GM23248 (cell line): Measurements from ENCODE around the gene ZBTB12. TPM values are rescaled to one million over a fixed set of nuclear protein-coding genes. Genes with fewer than 3 reads are reported as not detected.
A peak's percentile ranks its signal among the peaks of the same experiment; 100 is the strongest.

Source experiments
- DNase-seq: peaks from one replicate; pipeline ENCODE4 v3.0.0-alpha.2; 2015
- H2AFZ ChIP-seq: fragments of 200-600 bp; sonication (generic); 2 replicates; pipeline ENCODE4 v1.6.1; 2016; ENCODE audit warnings: antibody characterized with exemption
- H3F3A ChIP-seq: fragments of 200-600 bp; sonication (generic); 2 replicates; pipeline ENCODE4 v1.6.1; 2016; ENCODE audit warnings: mild to moderate bottlenecking, antibody characterized with exemption, mixed run types; ENCODE audit not compliant: insufficient read depth
- H3K27ac ChIP-seq: fragments of 200-600 bp; sonication (generic); 2 replicates; pipeline ENCODE4 v1.5.1; 2016; ENCODE audit warnings: mild to moderate bottlenecking
- H3K27me3 ChIP-seq: fragments of 200-600 bp; sonication (generic); replicated peaks from 2 replicates; pipeline ENCODE4 v1.6.1; 2016; ENCODE audit warnings: mild to moderate bottlenecking; ENCODE audit not compliant: insufficient read depth
- H3K36me3 ChIP-seq: fragments of 200-600 bp; sonication (generic); 2 replicates; pipeline ENCODE4 v1.6.1; 2016; ENCODE audit warnings: low read depth, mild to moderate bottlenecking
- H3K4me1 ChIP-seq: fragments of 200-600 bp; sonication (generic); 2 replicates; pipeline ENCODE4 v1.6.1; 2016; ENCODE audit warnings: mild to moderate bottlenecking; ENCODE audit not compliant: insufficient read depth
- H3K4me2 ChIP-seq: fragments of 200-600 bp; sonication (generic); one replicate; pipeline ENCODE4 v1.6.1; 2016; ENCODE audit warnings: mild to moderate bottlenecking; ENCODE audit not compliant: unreplicated experiment
- H3K4me3 ChIP-seq: fragments of 200-600 bp; sonication (generic); 2 replicates; pipeline ENCODE4 v1.5.1; 2016; ENCODE audit warnings: mild to moderate bottlenecking
- H3K79me2 ChIP-seq: fragments of 200-600 bp; sonication (generic); 2 replicates; pipeline ENCODE4 v1.6.1; 2016; ENCODE audit warnings: mild to moderate bottlenecking; ENCODE audit not compliant: insufficient read depth
- H3K9ac ChIP-seq: fragments of 200-600 bp; sonication (generic); 2 replicates; pipeline ENCODE4 v1.6.1; 2016; ENCODE audit warnings: mild to moderate bottlenecking
- H3K9me2 ChIP-seq: fragments of 200-600 bp; sonication (generic); 2 replicates; pipeline ENCODE4 v1.6.1; 2016; ENCODE audit warnings: mixed run types, mild to moderate bottlenecking, moderate library complexity; ENCODE audit not compliant: insufficient read depth
- H3K9me3 ChIP-seq: fragments of 200-600 bp; sonication (generic); one replicate; pipeline ENCODE4 v1.6.1; 2017; ENCODE audit warnings: low read depth
- H4K20me1 ChIP-seq: fragments of 200-600 bp; sonication (generic); 2 replicates; pipeline ENCODE4 v1.6.0; 2016; ENCODE audit not compliant: insufficient read depth
- EZH2 ChIP-seq: fragments of 200-600 bp; sonication (generic); IDR thresholded peaks from 2 replicates; pipeline ENCODE4 v1.6.1; 2018; ENCODE audit warnings: antibody characterized with exemption, mild to moderate bottlenecking; ENCODE audit not compliant: insufficient read depth, poor library complexity, severe bottlenecking
- EZH2phosphoT487 ChIP-seq: fragments of 200-600 bp; sonication (generic); IDR thresholded peaks from 2 replicates; pipeline ENCODE4 v1.6.1; 2018; ENCODE audit warnings: antibody characterized with exemption, moderate library complexity, mild to moderate bottlenecking, low read depth; ENCODE audit not compliant: insufficient read depth
- whole genome bisulfite sequencing, 2 experiments: methylation state at CpG; one replicate each; pipeline ENCODE4 v1.1.6; 2015 to 2017; ENCODE audit warnings: low lambda C conversion rate in 2 of 2, low coverage in 1 of 2; ENCODE audit errors: missing lambda C conversion rate in 2 of 2; 5-methylcytosine and 5-hydroxymethylcytosine counted together
- in situ Hi-C: fragments of 300-500 bp; cut with MboI; formaldehyde crosslinking; loops from 2 replicates; pipeline ENCODE4 v1.15.0; 2020
- polyA plus RNA-seq: library from polyadenylated mRNA; unstranded; fragments of >200 nt; fragmentation: Nextera tagmentation; extraction: Ambion mirVana; gene quantifications from 2 replicates; pipeline ENCODE4 v1.2.1, GENCODE V29; 2016
- total RNA-seq: library from RNA; depleted of rRNA; stranded (reverse); fragments of >200 nt; shearing (Covaris generic); gene quantifications from 2 replicates; pipeline ENCODE4 v1.2.3, GENCODE V29; 2014

Gene ZBTB12
- total and polyA plus RNA-seq, 2 experiments from 2014 or later, result 6.1 TPM; not detected in 1

DNA sequence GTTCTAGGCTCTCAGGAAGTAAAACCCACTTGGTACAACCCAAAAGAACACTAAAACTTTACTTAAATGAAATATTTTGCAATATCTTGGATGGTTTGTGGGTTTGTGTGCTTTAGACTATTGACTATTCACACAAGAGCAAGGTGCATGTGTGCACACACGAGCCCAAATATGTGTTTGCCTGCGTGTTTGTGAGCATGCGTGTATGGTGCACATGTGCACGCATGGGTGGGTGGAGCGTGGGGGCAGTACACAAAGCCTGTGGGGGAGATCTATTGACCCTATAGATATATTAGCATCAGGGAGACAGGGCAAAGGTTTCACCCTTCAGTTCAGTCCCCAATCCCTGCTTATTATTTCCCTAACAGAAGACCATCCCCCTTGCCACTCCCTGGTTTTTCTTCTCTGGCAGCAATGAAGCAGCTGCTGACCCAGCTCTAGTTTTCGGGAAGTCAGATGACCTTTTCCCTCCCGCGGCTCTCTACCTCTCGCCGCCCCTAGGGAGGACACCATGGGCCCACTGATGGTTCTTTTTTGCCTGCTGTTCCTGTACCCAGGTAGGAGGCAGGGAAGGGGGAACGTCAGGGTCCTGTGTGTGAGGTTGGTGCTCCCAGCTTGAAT, 25.5 kb upstream of the ZBTB12 start, which contains the start of gene C2:
C2 (plus strand) TSS at position 476 of the 621 bp plus-strand sequence; CDS start at position 512, 36 bp downstream.
- 34 to 45% methylated on average over 11 of the region's 11 CpGs for WGBS, 2 experiments
- no peaks in the 10 kb centered on the region for H4K20me1 ChIP-seq
- H2AFZ ChIP-seq, result peak within 1 kb of the TSS; percentile 82
- H3K9me2 ChIP-seq, result no peaks in the 10 kb centered on the region
- TF ChIP-seq EZH2 (no peak), EZH2phosphoT487 (no peak)
- no peak within 1 kb of the TSS for H3K4me2 ChIP-seq
- no peaks in the 10 kb centered on the region for H3K9me3 ChIP-seq
- no peaks in the 10 kb centered on the region for H3F3A ChIP-seq
- no peaks in the 10 kb centered on the region for H3K27me3 ChIP-seq
- H3K4me3 ChIP-seq, result peak within 1 kb of the TSS; percentile 33
- 0 out of 2 replicates have a peak within 1 kb of the TSS, but pooled peaks have one; percentile 0 for H3K9ac ChIP-seq
- H3K4me1 ChIP-seq, result no peaks in the 10 kb centered on the region
- in situ Hi-C loops, result no loop called here
- no peak within 1 kb of the TSS for H3K27ac ChIP-seq
- no peaks in the 10 kb centered on the region for H3K36me3 ChIP-seq
- no peak for DNase-seq
- H3K79me2 ChIP-seq, result no peaks in the 10 kb centered on the region

DNA sequence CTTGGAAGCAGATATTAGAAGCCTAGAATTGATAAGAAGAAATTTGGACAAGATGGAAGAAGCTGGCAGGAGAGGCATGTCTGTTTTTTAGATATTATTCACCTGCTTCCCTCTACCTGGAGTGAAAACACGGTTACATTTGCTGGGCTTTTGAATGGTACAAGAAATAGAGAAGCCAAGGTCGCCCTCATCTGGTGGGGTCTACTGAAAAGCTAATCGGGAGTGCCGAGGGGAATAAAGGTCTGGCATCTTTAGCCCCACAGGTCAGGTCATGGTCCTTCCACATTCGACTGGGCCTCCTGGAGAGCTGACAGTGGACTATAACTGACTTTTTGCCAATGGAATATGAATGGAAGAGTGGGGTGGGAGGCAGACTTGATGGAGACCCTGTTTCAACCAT, 21.1 kb upstream of the ZBTB12 start:
- no peak for DNase-seq
- 16 to 18% methylated on average over 5 of the region's 5 CpGs for WGBS, 2 experiments
- H2AFZ ChIP-seq, result no peak overlapping the region
- H3K27me3 ChIP-seq, result no peaks in the 10 kb centered on the region
- no peaks in the 10 kb centered on the region for H4K20me1 ChIP-seq
- H3K4me3 ChIP-seq, result no peak overlapping the region
- H3K9ac ChIP-seq, result no peak overlapping the region
- no peak overlapping the region for H3K27ac ChIP-seq
- H3K36me3 ChIP-seq, result no peaks in the 10 kb centered on the region
- H3K9me2 ChIP-seq, result no peaks in the 10 kb centered on the region
- H3K9me3 ChIP-seq, result no peaks in the 10 kb centered on the region
- H3K4me2 ChIP-seq, result no peak overlapping the region
- in situ Hi-C loops, result no loop called here
- no peaks in the 10 kb centered on the region for H3K4me1 ChIP-seq
- TF ChIP-seq EZH2, result no peak
- TF ChIP-seq EZH2phosphoT487, result no peak
- H3F3A ChIP-seq, result no peaks in the 10 kb centered on the region
- no peaks in the 10 kb centered on the region for H3K79me2 ChIP-seq

DNA sequence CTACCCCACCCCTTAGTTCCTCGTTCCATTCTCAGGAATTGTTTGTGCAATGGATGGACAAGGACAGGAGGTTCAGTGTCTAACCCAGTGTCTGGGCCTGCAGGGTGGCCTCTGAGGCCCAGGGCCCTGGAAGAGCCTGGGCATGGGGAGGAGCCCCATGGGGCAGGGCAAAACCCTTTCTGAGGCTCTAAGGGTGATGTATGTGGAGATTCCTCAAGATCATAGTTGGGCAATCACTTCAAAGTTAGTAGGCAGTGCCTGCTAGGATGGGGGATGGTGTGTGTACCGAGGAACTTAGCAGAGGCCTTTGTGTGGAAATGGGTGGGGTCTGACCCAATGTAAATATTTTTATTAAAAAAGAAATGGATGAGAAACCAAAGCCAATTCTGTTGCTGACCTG, 18.9 kb upstream of the ZBTB12 start:
- Histone ChIP-seq H3K4me3 (no peak overlapping the region), H4K20me1 (no peaks in the 10 kb centered on the region), H3K9ac (no peak overlapping the region), H3K4me2 (no peak overlapping the region), H3K27me3 (no peaks in the 10 kb centered on the region), H3K9me3 (no peaks in the 10 kb centered on the region), H3K36me3 (no peaks in the 10 kb centered on the region), H3F3A (no peaks in the 10 kb centered on the region), H3K27ac (no peak overlapping the region), H3K9me2 (no peaks in the 10 kb centered on the region), H2AFZ (no peak overlapping the region), H3K4me1 (no peaks in the 10 kb centered on the region), H3K79me2 (no peaks in the 10 kb centered on the region)
- TF ChIP-seq EZH2 (no peak), EZH2phosphoT487 (no peak)
- WGBS, 2 experiments, result 62 to 72% methylated on average over 2 of the region's 2 CpGs
- DNase-seq, result no peak
- in situ Hi-C loops, result no loop called here

- 81 to 88% methylated on average over 6 of the region's 6 CpGs for WGBS, 2 experiments
- Histone ChIP-seq H2AFZ (no peak overlapping the region), H3K9ac (no peak overlapping the region), H3K36me3 (no peaks in the 10 kb centered on the region), H3K4me3 (no peak overlapping the region), H3K4me2 (no peak overlapping the region), H3K4me1 (no peaks in the 10 kb centered on the region), H3K27ac (no peak overlapping the region), H3F3A (no peaks in the 10 kb centered on the region), H4K20me1 (no peaks in the 10 kb centered on the region), H3K27me3 (no peaks in the 10 kb centered on the region), H3K9me2 (no peaks in the 10 kb centered on the region), H3K9me3 (no peaks in the 10 kb centered on the region), H3K79me2 (no peaks in the 10 kb centered on the region)
- no peak for DNase-seq
- in situ Hi-C loops, result no loop called here
- TF ChIP-seq EZH2 (no peak), EZH2phosphoT487 (no peak)
Observed at GRCh38 chr6:31919624-31920303, 17.9 kb upstream of the ZBTB12 start.
